ENCODE measurements around the gene RXFP3.
"Not testable (repeated sequence)": the region's sequence is repeated elsewhere in the genome, so short reads cannot be mapped to it uniquely, and the experiment has no call there.

RXFP3 gene

GRCh38 chr5:33936381-33937016, at the start of gene RXFP3:
Gene RXFP3, plus strand, starts transcription at chr5:33936386. Its CDS starts 355 bp downstream, at chr5:33936741.
- no peak for DNase-seq

- DNase-seq: no peak
Measured at GRCh38 chr5:33887268-33887667, 48.9 kb upstream of the RXFP3 start.

GRCh38 chr5:33888587-33888986, 47.6 kb upstream of the RXFP3 start:
- no peak for DNase-seq

- no peak for DNase-seq
Measured at GRCh38 chr5:33890131-33891032, 45.8 kb upstream of the RXFP3 start.

- DNase-seq: no peak
Measured at GRCh38 chr5:33891446-33891787, 44.8 kb upstream of the RXFP3 start.

GRCh38 chr5:33891788-33892619, 44.2 kb upstream of the RXFP3 start, which contains the start of gene ADAMTS12:
Gene ADAMTS12, minus strand, starts transcription at chr5:33891990. Its CDS starts 134 bp downstream, at chr5:33891856.
- DNase-seq: no peak

- DNase-seq: no peak
Measured at GRCh38 chr5:33892620-33893137, 43.5 kb upstream of the RXFP3 start.

GRCh38 chr5:33894566-33894965, 41.6 kb upstream of the RXFP3 start:
- DNase-seq: no peak

GRCh38 chr5:33901156-33901555, 35.0 kb upstream of the RXFP3 start:
- DNase-seq: no peak

- DNase-seq: no peak
Measured at GRCh38 chr5:33903118-33903517, 33.1 kb upstream of the RXFP3 start.

GRCh38 chr5:33905381-33905780, 30.8 kb upstream of the RXFP3 start:
- DNase-seq: no peak

- not testable (repeated sequence) for DNase-seq
Measured at GRCh38 chr5:33906248-33906647, 29.9 kb upstream of the RXFP3 start.

- not testable (repeated sequence) for DNase-seq
Measured at GRCh38 chr5:33914844-33915243, 21.3 kb upstream of the RXFP3 start.

- no peak for DNase-seq
Measured at GRCh38 chr5:33921002-33921401, 15.2 kb upstream of the RXFP3 start.

GRCh38 chr5:33925278-33925677, 10.9 kb upstream of the RXFP3 start:
- DNase-seq: no peak

GRCh38 chr5:33927685-33928084, 8.5 kb upstream of the RXFP3 start:
- DNase-seq: no peak

GRCh38 chr5:33928283-33928682, 7.9 kb upstream of the RXFP3 start:
- DNase-seq: no peak

- DNase-seq: no peak
Measured at GRCh38 chr5:33929925-33930690, 6.1 kb upstream of the RXFP3 start.

GRCh38 chr5:33931136-33931535, 5.0 kb upstream of the RXFP3 start:
- DNase-seq: no peak

GRCh38 chr5:33933723-33934169, 2.4 kb upstream of the RXFP3 start:
- no peak for DNase-seq

- no peak for DNase-seq
Measured at GRCh38 chr5:33934176-33934575, 2.0 kb upstream of the RXFP3 start.

- DNase-seq: no peak
Measured at GRCh38 chr5:33936004-33936380, 194 bp upstream of the RXFP3 start.
